ENCODE measurements around the gene DSTYK. TPM values are rescaled to one million over a fixed set of nuclear protein-coding genes. Genes with fewer than 3 reads are reported as not detected.

The DSTYK gene
- total and polyA plus RNA-seq, 8 donors = 2.9 to 9.0 (median 4.4) TPM

GRCh38 chr1:205172729-205173366, 38.7 kb downstream of the DSTYK start:
- ATAC-seq (no peak), DNase-seq (no peak), FAIRE-seq (no peak)
- Histone ChIP-seq H3K4me3 (no peak overlapping the region), H3K36me3 (no peaks in the 10 kb centered on the region), H3K9me3 (no peaks in the 10 kb centered on the region), H3K27me3 (no peaks in the 10 kb centered on the region), H3K27ac (no peak overlapping the region), H3K4me1 (no peaks in the 10 kb centered on the region)
- intact Hi-C loops (cut with DNase I) = no loop called here
- 93 to 96% methylated on average over 4 of the region's 4 CpGs for WGBS, 2 donors
- TF ChIP-seq, protein P1, sequence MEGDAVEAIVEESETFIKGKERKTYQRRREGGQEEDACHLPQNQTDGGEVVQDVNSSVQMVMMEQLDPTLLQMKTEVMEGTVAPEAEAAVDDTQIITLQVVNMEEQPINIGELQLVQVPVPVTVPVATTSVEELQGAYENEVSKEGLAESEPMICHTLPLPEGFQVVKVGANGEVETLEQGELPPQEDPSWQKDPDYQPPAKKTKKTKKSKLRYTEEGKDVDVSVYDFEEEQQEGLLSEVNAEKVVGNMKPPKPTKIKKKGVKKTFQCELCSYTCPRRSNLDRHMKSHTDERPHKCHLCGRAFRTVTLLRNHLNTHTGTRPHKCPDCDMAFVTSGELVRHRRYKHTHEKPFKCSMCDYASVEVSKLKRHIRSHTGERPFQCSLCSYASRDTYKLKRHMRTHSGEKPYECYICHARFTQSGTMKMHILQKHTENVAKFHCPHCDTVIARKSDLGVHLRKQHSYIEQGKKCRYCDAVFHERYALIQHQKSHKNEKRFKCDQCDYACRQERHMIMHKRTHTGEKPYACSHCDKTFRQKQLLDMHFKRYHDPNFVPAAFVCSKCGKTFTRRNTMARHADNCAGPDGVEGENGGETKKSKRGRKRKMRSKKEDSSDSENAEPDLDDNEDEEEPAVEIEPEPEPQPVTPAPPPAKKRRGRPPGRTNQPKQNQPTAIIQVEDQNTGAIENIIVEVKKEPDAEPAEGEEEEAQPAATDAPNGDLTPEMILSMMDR (IDR thresholded peaks at IDR 0.05) = no peak

- FAIRE-seq (no peak), ATAC-seq (no peak), DNase-seq (no peak)
- intact Hi-C loops (cut with DNase I) = no loop called here
- Histone ChIP-seq H3K9me3 (no peaks in the 10 kb centered on the region), H3K27me3 (no peaks in the 10 kb centered on the region), H3K4me3 (no peak overlapping the region), H3K4me1 (no peaks in the 10 kb centered on the region), H3K27ac (no peak overlapping the region), H3K36me3 (no peaks in the 10 kb centered on the region)
- WGBS, 2 donors = 84 to 91% methylated on average over 5 of the region's 5 CpGs
- TF ChIP-seq, protein P1 (IDR thresholded peaks at IDR 0.05) = no peak
These were observed 40.1 kb downstream of the DSTYK start for GRCh38 chr1:205171369-205171768.

- FAIRE-seq (no peak), DNase-seq (no peak), ATAC-seq (no peak)
- no peaks in the 10 kb centered on the region for H3K36me3 ChIP-seq
- H3K27ac ChIP-seq = no peak overlapping the region
- TF ChIP-seq, protein P1 (IDR thresholded peaks at IDR 0.05) = no peak
- no peaks in the 10 kb centered on the region for H3K4me1 ChIP-seq
- H3K27me3 ChIP-seq = no peaks in the 10 kb centered on the region
- intact Hi-C loops (cut with DNase I) = no loop called here
- H3K4me3 ChIP-seq = no peak overlapping the region
- no peaks in the 10 kb centered on the region for H3K9me3 ChIP-seq
- 83 to 89% methylated on average over 9 of the region's 9 CpGs for WGBS, 2 donors
These were observed 40.8 kb downstream of the DSTYK start for GRCh38 chr1:205170532-205171269.

- Histone ChIP-seq H3K27ac (no peak overlapping the region), H3K4me1 (no peaks in the 10 kb centered on the region), H3K36me3 (no peaks in the 10 kb centered on the region), H3K4me3 (no peak overlapping the region), H3K9me3 (no peaks in the 10 kb centered on the region), H3K27me3 (no peaks in the 10 kb centered on the region)
- TF ChIP-seq, protein P1 (IDR thresholded peaks at IDR 0.05) = no peak
- intact Hi-C loops (cut with DNase I) = no loop called here
- 86 to 89% methylated on average over 10 of the region's 10 CpGs for WGBS, 2 donors
- ATAC-seq = no peak
- no peak for DNase-seq
- no peak for FAIRE-seq
These were observed 42.3 kb downstream of the DSTYK start for GRCh38 chr1:205169248-205169647.

- WGBS, 2 donors = 66 to 80% methylated on average over 1 of the region's 1 CpG
- intact Hi-C loops (cut with DNase I) = no loop called here
- ATAC-seq = no peak
- TF ChIP-seq, protein P1 (IDR thresholded peaks at IDR 0.05) = no peak
- no peak for FAIRE-seq
- Histone ChIP-seq H3K27ac (no peak overlapping the region), H3K36me3 (peaks cover 0 to 5% (median 3%) of the 10 kb centered on the region in 3 donors), H3K9me3 (no peaks in the 10 kb centered on the region), H3K27me3 (no peaks in the 10 kb centered on the region), H3K4me1 (no peaks in the 10 kb centered on the region), H3K4me3 (no peak overlapping the region)
- DNase-seq = no peak
These were observed 43.2 kb downstream of the DSTYK start for GRCh38 chr1:205168291-205168690.
